Activated CD4-positive, alpha-beta T cell treated with anti-CD3 and anti-CD28 coated beads, Interleukin-2, amount 50 U/mL, for 24 hours (primary cell): ENCODE measurements around the gene ADD2.

Source experiments
- DNase-seq, 2 donors: peaks; one replicate each; pipeline ENCODE4 v3.0.0-alpha.2; 2020; ENCODE audit warnings: low read depth in 1 of 2, low spot score in 1 of 2

ADD2 gene

DNA sequence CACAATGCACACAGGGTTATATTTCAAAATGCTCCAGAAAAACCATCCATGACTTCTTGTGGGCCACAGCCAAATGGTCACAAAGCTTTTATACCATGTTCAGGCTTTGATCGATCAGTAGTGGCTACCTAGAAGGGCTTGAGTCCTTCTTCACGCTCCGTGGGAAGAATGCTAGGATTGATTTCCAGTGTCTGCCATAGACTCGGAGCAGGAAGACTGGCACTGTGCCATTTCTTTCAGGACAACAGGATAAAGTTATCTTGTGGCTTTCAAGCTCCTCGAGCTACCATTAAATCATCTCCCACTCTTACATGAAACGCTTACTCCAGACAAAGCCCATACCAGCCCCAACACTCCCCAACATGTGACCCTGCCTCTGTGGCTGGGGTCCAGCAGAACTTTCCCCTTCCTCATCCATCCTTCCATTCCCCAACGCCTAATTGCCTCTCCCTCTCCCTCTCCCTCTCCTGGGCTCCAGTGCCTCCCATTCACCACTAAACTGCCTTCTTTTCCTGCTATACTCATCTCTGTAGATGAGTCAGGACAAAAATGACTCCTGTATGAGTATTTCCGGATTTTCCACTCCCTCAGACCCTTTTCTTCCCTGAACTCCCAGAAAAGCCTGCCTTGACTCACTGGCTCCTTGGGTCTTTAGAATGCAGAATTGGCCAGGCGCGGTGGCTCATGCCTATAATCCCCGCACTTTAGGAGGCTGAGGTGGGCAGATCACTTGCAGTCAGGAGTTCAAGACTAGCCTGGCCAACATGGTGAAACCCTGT, 40.9 kb downstream of the ADD2 start:
- DNase-seq: no peak

DNA sequence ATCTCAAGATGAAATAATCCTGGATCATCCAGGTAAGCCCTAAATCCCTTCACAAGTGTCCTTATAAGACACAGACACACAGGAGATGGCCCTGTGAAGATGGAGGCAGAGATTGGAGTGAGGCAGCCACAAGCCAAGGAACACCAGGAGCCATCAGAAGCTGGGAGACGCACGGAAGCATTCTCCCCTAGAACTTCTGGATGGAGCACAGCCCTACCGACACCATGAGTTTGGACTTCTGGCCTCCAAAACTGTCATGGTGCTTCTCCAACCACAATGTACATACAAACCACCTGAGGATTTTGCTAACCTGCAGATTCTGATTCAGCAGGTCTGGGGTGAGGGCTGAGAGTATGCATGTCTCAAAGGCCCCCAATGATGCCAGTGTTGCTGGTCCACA, 42.5 kb downstream of the ADD2 start:
- no peak for DNase-seq

DNA sequence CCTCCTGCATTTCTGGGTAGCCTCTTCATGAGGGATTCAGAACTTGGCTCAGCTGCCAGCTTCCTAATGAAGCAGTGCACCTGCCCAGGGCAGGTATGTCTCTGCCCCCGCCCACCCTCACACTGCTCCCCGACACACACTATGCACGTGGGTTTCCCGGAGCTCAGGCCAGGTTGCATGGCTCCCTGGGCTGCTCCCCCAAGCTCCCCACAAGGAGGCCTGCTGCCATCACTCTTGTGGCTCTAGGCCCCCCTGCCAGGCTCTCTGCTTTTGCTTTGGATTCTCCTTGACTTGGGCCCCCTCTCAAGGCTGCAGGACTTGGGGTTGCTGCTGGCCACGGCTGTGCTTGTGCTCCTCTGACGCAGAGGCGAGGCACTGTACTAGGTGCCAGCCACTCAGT, 43.6 kb downstream of the ADD2 start:
- DNase-seq: no peak

DNA sequence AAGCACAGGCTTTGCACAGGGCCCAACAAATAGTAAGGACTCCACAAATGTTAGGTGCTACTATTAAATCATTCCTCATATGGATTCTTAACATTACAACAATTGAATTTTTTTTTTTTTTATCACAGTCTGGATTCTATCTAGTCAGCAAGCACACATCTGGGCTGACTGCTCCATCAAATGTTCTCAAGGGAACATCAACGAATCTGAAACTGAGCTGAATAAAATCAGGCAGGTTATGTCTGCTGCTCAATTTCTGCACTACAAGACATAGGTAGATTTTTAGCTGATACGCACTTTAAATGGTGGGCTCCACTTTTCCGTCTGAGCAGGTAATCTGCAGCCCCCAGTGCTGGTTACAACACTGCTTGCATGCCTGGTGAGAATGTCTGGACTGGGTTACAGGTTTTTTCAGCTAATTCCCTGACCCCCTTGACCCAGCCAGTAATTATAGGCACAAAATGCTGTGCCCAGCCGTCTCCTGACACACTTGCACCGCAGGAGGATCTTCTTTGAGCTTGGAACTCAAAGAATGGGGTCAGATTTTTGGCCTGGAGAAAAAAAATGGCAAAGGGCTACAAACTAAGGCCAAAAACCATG, 44.6 kb downstream of the ADD2 start:
- DNase-seq: no peak

DNA sequence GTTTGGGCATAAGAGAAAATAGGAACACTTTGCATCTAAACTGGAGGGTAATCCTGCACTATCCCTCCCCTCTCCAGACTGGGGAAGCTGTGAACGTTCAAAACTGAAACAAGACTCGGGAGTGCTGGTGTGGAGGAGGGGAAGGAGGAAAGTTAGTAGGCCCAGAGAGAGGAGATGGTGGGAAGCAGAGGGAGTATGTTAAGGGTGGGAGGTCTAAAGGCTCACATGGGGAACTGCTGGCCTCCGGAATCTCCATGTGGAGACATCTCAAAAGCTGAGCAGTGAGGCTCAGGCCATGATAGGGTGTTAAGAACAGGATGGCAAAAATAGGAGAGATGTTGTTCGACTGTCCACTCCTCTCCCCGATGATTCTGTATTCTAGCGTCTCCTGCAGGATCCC, 47.9 kb downstream of the ADD2 start:
- DNase-seq: no peak

DNA sequence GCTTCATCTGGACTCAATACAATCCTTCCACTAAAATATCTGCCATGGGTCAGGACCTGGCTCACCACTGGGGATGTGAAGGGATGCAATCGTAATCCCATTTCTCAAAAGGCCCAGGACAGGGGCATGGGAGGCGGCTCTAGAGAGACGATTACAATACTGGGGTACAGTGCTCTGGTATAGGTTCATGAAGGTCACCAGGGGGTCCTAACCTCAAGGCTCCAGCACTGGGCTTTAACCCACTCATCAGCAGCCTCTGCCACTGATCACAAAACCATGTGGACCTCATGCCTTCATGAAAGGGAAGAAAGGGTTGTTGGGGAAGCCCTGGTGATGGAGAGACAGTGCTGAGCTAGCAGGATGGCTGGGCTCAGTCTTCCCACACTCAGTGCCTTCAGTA, 48.8 kb downstream of the ADD2 start:
- no peak for DNase-seq

DNA sequence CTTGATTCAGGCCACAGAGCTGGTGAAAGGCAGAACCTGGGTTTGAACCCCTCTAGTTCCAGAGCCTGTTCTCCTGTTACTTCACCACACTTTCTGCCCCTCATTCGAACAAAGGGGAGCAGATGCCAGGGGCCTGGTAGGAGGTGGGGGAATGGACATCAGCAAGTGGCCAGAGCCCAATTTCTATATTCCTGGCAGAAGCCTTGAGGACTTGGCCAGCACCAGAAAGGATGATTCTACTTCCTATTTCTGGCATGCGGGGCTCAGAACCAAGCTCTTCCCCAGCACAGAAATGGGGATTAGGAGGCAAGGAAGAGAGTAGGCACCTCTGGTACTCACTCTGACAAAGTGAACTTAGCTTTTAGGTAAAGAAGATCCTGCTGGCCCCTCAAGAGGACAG, 49.3 kb downstream of the ADD2 start:
- no peak for DNase-seq

DNA sequence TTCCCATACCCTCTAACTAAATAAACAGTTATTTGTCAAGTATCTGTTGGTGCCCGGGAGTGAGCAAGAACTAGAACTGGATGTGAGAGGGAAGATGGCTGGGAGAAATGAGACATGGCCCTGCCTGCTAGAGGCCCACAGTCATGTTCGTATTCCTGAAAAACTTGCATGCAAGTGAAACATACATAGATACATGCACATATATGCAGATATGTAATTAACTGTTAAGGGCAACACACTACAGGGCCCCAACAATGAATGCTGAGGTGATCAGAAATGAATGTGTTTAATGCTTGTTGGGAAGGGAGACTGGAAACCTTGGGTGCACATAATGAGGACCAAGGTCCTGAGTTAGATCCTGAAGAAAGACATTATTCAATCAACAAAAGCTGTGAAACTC, 49.8 kb downstream of the ADD2 start:
- DNase-seq: no peak

DNA sequence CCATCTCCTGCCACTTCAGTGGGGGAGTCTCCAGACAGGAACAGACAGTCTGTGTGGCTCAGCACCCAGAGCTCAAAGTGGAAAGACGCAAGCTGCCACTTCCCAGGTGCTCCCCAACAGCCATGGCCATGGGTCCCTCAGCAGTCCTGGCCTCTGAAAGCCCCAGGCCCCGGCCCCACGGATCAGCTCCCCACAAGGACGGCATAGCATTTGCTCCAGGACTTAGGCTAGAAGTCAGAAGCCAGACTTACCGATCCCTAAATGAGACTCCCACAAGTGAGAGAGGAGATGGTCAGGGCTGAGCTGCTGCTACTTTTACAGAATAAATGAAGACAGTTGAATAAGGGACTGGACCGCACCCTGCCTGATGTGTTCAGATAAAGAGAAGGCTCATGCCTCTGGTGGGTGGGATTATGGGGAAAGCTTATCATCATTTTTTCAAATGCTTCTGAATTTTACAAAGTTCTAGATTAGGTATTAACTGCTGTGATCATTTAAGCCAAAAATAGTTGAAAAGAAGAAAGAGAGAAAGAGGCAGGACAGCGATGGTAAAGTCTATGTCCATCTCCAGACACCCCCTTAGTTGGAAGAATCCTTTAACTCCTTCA, 50.5 kb downstream of the ADD2 start:
- DNase-seq: no peak

DNA sequence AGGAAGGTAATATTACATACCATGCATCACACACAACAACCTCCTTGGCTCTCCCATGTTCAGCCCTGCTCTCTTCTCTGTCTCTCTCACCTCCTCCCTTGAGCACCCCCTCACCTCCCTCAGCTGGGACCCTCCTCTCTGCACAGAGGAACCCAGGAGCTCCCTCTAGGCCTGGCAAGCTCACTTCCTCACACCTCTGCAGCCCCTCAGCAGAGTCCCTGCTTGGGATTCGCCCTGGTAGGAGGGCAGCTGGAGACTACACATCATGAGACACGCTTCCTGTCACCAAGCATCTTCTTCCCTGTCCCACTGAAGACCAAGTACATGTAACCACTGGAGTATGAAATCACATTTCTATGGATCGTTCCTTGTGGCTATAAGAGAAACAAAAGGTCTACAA, 51.0 kb downstream of the ADD2 start:
- DNase-seq: no peak

DNA sequence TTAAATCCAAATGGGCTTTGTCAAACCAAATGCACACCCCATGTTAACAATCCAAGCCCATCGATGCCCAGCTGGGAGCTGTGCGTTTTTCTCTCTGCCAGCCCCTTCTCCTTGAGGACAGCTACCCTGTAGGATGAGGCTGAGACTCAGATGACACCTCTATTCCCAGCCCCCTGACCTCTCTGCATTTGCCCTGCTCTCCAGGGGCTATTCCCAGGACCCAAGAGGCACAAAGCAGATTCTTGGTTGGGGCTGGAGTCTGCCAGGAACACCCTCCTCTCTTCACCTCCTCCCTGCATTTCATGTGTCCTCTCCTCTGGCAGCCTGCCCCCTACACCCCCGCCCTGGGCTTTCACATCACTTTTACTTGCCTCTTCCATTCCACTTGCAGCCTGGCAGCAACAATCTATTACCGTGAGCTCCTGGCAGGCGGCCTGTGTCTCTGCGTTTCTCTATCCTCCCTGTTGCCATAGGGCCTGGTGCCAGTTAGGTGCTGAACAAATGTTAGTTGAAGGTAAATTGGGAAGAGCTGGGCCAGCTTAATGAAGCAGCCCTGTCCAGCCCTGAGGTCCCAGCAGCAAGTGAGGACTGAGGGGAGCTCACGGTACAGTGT, 51.8 kb downstream of the ADD2 start:
- no peak for DNase-seq

DNA sequence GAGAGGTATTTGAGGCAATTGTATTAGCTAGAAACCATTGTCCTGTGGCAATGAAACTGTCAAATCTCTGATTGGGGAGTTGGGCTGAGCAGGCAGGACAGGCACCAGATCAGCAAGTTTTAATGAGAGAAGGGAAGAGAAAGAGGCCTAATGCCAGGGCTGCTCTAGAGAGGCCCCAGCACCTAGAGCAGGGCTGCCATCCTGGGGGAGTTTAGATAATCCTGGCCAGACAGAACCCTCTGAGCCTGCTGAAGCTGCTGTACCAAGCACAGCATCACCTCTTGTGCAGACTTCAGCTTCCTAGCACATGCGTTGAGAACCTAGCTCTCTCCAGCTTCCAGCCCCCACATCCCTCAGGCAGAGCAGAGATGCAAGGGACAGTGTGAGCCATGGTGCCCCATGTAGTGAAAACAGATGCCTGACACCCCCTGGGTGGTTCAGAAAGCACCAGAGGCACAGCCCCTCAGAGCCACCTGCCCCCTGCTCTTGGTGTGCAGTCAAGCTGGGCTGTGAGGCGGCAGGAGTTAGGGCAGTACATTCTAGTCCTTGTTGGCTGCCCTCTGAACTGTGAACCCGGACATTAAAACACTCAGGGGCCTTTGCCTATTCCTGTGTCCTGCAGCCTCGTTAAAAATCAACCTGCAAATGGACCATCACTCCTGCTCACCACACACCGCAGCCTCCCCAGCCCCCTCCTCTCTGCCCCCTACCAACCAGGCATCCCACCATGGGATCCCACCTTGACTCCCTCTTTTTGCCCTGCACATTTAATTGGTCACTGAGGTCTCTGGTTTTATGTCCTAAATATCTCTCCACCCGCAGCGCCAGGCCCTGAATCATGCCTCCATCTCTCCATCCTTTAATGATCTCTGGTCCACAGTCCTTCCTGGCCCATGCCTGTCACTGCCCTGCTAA, 52.7 kb downstream of the ADD2 start:
- DNase-seq: no peak

DNA sequence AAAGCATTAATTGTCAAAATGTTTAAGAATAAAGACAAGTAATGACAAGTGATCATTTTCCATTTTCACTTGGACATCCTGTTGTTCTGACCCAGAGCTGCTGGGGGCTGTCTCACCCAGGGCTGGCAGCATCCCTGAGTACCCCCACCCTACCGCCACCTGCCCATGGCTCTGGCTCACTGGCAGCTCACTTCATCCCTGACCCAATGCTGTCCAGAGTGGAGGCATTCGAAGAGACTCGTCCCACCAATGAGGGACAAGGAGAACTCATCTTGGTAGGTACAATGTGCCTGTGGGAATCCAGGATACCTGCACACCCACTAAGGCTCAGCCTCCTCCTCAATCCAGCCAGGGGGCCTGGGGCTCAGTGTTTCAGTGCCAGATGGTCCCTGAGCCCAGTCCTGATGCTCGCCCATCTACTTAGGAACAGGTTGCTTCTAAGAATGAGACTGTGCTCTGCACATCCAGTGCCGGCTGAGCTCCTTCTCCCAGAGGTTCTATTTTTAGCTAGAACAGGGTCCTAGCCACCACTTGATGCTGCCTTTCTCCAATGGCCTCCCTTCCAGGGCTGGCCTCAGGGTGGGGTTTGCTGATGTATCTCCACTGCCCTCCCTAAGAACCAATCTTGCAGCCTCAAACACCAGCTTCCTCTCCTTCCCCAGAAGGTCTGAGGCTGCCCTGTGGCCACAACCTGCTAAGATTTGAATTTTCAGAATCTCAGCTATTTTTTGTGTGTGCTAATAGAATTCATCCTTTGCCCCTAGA, 53.7 kb downstream of the ADD2 start:
- no peak for DNase-seq

DNA sequence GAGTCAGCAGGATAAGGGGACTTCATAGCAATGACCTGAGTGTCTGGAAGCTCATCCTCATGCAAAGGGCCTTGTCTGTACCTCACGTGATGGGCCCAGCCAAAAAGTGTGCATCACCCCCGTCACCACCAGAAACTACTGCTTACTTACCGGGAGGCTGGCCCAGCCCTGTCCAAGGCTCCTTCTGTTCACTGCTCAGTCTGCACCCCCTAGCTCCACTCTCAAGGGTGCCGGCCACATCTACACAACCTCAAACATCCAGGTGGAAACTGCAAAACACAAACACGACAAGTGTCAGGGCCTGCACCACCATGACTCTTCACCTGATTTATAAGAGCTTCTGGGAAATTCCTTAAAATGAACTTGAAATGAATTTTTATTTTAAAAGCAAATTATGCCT, 55.1 kb downstream of the ADD2 start:
- no peak for DNase-seq

DNA sequence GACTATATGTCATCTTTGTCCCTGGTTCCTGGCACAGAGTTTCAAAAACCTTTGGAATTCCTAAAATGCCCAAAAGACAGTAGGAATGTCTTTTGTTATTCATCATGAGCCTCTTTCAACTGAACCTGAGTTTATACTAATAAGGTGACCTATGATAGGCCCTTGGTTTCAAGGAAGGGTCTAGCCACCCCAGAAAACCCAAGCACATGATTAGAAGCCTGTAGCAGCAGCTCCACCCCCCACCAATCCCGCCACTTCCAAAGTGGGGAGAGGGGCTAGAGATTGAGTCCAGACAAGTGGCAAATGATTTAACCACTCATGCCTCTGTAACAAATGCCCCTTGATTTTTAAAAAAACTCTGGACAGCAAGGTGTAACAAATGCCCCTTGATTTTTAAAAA, 56.8 kb downstream of the ADD2 start:
- no peak for DNase-seq

DNA sequence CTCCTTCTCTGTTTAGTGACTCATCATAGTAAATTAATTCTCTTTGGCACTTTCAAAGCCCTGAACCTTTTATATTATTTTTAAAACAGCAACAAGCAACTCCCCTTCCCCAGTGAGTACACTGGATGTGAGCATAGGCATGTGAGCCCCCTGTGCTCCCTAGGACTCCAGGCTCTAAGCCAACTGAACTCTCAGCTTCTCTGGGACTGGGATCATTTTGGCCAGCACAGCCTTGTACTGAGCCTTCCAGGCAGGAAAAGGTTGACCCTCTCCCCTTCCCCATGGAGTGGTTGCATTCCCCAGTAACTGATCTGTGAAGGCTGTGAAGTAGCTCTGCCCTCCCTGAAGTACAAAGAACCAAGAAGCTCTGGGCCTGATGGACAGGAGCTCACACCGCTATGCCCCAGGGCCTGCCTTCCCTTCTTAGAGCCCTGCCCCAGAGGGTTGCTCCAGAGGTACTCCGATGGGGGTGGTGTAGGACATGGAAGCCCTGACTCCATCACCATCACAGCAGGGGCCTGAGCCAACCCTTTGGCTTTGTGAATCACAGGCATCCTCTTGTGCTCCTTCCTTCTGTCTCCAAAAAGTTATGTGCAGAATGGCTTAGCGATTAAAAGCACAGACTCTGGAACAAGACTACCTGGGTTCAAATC, 57.8 kb downstream of the ADD2 start:
- no peak for DNase-seq

DNA sequence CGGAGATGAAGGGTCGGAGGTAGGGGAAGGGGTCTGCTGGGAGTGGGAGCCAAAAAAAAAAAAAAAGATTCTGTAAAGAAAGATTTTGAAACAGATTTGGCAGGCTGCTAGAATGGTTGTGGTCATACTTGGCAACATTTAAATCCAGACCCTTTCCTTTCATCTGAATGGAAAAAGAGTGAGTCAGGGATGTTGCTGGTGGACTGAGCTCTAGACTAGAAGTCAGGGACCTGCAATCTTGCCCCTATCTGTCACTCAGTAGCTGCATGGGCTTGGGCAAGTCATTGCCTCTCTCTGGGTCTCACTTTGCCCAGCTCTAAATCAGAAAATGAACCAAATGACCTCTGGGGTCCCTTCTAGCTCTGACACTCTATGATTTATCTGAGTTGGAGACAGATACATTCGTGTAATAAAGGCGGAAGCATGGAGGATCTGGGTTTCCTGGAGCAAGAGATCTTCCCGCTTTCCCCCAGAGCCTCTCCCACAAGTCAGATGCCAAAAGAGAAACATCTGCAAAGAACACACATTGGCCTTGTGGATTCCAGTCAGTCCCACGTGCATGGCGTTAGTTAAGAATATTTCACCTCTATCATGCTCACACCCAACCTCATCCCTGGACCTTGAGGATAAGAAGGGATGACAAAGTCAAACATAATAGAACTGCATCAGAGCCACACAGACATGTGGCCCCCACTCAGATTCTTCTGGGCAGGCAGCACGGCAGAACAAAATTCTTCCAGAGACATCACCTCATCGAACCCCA, 58.5 kb downstream of the ADD2 start:
- no peak for DNase-seq

DNA sequence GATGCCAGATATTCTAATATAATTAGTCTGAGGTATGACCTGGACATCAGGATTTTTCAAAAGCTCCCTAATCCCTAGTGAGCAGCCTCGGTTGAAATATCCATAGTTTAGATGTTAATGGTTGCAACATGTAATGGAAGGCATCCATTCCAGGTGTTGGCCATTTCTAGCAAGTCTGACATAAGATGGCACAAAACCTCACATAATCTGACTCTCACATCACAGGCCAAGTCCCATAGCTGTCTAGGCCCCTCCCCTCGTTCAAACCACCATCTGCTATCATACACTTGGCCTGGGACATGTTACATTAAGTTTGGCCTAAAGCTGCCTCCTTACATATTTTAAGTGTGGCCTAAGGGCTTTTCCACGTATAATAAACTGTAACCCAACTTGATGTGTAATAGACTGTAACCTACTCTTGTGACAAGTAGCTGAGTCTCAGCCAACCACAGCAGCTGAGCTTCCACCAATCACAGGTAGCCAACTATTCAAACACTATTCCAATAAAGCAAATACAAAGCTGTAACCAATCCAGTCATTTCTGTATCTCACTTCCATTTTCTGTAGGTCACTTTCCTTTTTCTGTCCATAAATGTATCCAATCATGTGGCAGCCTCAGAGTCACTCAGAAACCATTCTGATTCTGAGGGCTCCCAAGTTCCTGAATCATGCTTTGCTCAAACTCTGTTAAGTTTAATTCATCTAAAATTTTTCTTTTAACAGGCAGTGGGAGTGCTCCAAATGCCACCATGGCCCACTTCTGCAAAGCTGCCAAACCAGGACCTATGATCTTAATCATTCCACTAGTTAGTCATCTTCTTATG, 59.4 kb downstream of the ADD2 start:
- no peak for DNase-seq
